Measurements from ENCODE around the gene LYPD6B.

GRCh38 chr2:149136111-149136510 lies 97.6 kb downstream of the LYPD6B start:
- TF ChIP-seq, protein P1, sequence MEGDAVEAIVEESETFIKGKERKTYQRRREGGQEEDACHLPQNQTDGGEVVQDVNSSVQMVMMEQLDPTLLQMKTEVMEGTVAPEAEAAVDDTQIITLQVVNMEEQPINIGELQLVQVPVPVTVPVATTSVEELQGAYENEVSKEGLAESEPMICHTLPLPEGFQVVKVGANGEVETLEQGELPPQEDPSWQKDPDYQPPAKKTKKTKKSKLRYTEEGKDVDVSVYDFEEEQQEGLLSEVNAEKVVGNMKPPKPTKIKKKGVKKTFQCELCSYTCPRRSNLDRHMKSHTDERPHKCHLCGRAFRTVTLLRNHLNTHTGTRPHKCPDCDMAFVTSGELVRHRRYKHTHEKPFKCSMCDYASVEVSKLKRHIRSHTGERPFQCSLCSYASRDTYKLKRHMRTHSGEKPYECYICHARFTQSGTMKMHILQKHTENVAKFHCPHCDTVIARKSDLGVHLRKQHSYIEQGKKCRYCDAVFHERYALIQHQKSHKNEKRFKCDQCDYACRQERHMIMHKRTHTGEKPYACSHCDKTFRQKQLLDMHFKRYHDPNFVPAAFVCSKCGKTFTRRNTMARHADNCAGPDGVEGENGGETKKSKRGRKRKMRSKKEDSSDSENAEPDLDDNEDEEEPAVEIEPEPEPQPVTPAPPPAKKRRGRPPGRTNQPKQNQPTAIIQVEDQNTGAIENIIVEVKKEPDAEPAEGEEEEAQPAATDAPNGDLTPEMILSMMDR (IDR thresholded peaks at IDR 0.05; ENCODE audit: low read length) = no peak
- TF ChIP-seq EZH2 (optimal IDR thresholded peaks at IDR 0.05; ENCODE audit: low read depth, low read length) (no peak), EZH2phosphoT487 (IDR thresholded peaks at IDR 0.05; ENCODE audit: low read length) (no peak)
